Measurements from ENCODE around the gene PNMA1.
A peak's percentile ranks its signal among the peaks of the same experiment; 100 is the strongest.

Gene PNMA1

DNA sequence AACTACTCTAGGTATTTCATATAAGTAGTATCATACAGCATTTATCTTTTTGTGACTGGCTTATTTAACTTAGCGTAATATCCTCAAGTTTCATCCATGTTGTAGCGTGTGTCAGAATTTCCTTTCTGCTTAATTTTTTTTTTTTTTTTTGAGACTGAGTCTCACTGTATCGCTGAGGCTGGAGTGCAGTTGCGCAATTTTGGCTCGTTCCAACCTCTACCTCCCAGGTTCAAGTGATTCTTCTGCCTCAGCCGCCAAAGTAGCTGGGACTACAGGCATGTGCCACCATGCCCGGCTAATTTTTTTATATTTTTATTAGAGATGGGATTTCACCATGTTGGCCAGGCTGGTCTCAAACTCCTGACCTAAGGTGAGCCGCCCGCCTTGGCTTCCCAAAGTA lies 28.9 kb downstream of the PNMA1 start:
- no peaks in the 10 kb centered on the region for H3K27me3 ChIP-seq (ENCODE audit: control insufficient read depth, insufficient read depth, low read length)
- no peaks in the 10 kb centered on the region for H3K9me3 ChIP-seq (ENCODE audit: control insufficient read depth, insufficient read depth, low read length)
- no peak overlapping the region for H3K4me3 ChIP-seq (ENCODE audit: low read depth, low read length)
- H3K4me1 ChIP-seq (ENCODE audit: control insufficient read depth, insufficient read depth, low read length): no peaks in the 10 kb centered on the region
- H3K27ac ChIP-seq (ENCODE audit: low read depth, low read length): no peak overlapping the region
- peaks cover 5% of the 10 kb centered on the region; the same call in 1 of the 2 replicates for H3K36me3 ChIP-seq (ENCODE audit: control insufficient read depth, insufficient read depth, low read length)
- H3K9ac ChIP-seq (ENCODE audit: low read depth, low read length): no peak overlapping the region

DNA sequence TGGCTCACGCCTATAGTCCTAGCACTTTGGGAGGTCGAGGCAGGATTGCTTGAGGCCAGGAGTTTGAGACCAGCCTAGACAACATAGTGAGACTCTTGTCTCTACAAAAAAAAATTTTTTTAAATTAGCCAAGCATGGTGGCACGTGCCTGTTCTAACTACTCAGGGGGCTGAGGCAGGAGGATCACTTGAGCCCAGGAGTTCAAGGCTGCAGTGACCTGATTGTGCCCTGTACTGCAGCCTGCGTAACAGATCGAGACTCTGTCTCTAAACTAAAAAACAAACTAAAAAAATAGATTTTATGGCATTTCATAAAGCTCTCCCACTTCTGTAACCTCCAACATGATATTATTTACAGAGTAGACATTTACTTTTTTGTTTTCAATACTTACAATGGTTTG lies 29.6 kb downstream of the PNMA1 start:
- Histone ChIP-seq H3K27me3 (ENCODE audit: control insufficient read depth, insufficient read depth, low read length) (no peaks in the 10 kb centered on the region), H3K36me3 (ENCODE audit: control insufficient read depth, insufficient read depth, low read length) (peaks cover 5% of the 10 kb centered on the region; the same call in 1 of the 2 replicates), H3K9ac (ENCODE audit: low read depth, low read length) (no peak overlapping the region), H3K27ac (ENCODE audit: low read depth, low read length) (no peak overlapping the region), H3K4me1 (ENCODE audit: control insufficient read depth, insufficient read depth, low read length) (no peaks in the 10 kb centered on the region), H3K9me3 (ENCODE audit: control insufficient read depth, insufficient read depth, low read length) (no peaks in the 10 kb centered on the region), H3K4me3 (ENCODE audit: low read depth, low read length) (no peak overlapping the region)

DNA sequence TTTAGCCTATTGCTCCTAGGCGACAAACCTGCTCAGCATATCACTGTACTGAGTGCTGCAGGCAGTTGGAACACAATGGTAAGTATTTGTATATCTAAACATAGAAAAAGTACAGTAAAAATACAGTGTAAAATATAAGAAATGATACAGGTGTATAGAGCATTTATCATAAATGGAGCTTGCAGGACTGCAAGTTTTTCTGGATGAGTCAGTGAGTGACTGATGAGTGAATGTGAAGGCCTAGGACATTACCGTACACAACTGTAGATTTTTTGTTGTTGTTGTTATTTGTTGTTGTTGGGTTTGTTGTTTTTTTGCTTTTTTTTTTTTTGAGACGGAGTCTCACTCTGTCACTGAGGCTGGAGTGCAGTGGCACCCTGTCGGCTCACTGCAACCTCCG lies 33.4 kb downstream of the PNMA1 start:
- no peaks in the 10 kb centered on the region for H3K36me3 ChIP-seq (ENCODE audit: control insufficient read depth, insufficient read depth, low read length)
- H3K27me3 ChIP-seq (ENCODE audit: control insufficient read depth, insufficient read depth, low read length): no peaks in the 10 kb centered on the region
- H3K27ac ChIP-seq (ENCODE audit: low read depth, low read length): no peak overlapping the region
- H3K9me3 ChIP-seq (ENCODE audit: control insufficient read depth, insufficient read depth, low read length): no peaks in the 10 kb centered on the region
- H3K4me3 ChIP-seq (ENCODE audit: low read depth, low read length): no peak overlapping the region
- H3K4me1 ChIP-seq (ENCODE audit: control insufficient read depth, insufficient read depth, low read length): no peaks in the 10 kb centered on the region
- H3K9ac ChIP-seq (ENCODE audit: low read depth, low read length): no peak overlapping the region

DNA sequence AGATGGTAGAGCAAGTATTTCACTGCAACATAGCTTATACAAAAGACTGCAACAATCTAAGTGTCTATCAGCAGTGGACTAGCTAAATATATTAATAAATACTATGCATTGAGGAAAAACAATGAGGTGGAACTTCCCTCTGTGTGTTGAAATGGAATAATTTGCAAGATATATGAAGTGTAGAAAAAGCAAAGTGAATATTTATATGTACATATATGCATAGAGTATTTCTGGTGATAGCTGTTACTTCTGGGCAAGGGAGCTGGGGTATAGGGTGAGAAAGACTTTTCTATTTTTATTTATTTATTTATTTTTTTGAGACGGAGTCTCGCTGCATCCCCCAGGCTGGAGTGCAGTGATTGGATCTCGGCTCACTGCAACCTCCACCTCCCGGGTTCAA lies 35.5 kb downstream of the PNMA1 start:
- Histone ChIP-seq H3K27me3 (ENCODE audit: control insufficient read depth, insufficient read depth, low read length) (no peaks in the 10 kb centered on the region), H3K9ac (ENCODE audit: low read depth, low read length) (no peak overlapping the region), H3K4me3 (ENCODE audit: low read depth, low read length) (no peak overlapping the region), H3K9me3 (ENCODE audit: control insufficient read depth, insufficient read depth, low read length) (no peaks in the 10 kb centered on the region), H3K36me3 (ENCODE audit: control insufficient read depth, insufficient read depth, low read length) (no peaks in the 10 kb centered on the region), H3K27ac (ENCODE audit: low read depth, low read length) (no peak overlapping the region), H3K4me1 (ENCODE audit: control insufficient read depth, insufficient read depth, low read length) (no peaks in the 10 kb centered on the region)

DNA sequence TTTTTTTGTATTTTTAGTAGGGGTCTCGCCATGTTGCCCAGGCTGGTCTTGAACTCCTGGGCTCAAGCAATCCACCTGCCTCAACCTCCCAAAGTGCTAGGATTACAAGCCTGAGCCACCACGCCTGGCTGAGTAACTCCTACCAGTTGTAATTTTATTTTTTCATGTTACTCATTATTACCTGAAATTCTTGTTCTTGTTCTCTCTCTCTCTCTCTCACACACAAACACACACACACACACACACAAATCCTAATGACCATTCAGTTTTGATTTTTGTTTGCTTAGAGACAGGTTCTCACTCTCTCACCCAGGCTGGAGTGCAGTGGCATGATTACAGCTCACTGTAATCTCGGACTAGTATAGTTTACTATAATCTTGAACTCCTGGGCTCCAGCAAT lies 39.2 kb downstream of the PNMA1 start:
- Histone ChIP-seq H3K9ac (ENCODE audit: low read depth, low read length) (no peak overlapping the region), H3K4me1 (ENCODE audit: control insufficient read depth, insufficient read depth, low read length) (no peaks in the 10 kb centered on the region), H3K4me3 (ENCODE audit: low read depth, low read length) (no peak overlapping the region), H3K27me3 (ENCODE audit: control insufficient read depth, insufficient read depth, low read length) (no peaks in the 10 kb centered on the region), H3K9me3 (ENCODE audit: control insufficient read depth, insufficient read depth, low read length) (no peaks in the 10 kb centered on the region), H3K36me3 (ENCODE audit: control insufficient read depth, insufficient read depth, low read length) (peaks cover 6% of the 10 kb centered on the region), H3K27ac (ENCODE audit: low read depth, low read length) (no peak overlapping the region)

DNA sequence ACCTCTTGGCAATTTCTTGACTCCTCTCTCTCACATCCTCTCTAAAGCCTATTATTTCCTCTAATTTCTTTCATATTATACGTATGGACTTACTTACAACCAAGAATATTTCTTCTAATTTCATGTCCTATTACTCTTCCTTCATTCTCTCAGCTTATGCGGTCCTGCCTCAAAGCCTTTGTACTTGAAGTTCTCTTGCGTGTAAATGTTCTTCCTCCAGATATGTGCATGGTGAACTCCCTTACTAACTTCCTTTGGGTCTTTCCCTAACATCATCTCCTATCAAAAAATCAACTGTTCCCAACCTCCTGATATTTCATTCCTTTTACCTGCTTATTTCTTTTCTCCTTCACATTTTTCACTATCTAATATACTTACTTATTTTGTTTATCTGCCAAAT lies 46.3 kb downstream of the PNMA1 start:
- H3K9me3 ChIP-seq (ENCODE audit: control insufficient read depth, insufficient read depth, low read length): no peaks in the 10 kb centered on the region
- no peak overlapping the region for H3K9ac ChIP-seq (ENCODE audit: low read depth, low read length)
- no peak overlapping the region for H3K27ac ChIP-seq (ENCODE audit: low read depth, low read length)
- no peaks in the 10 kb centered on the region for H3K27me3 ChIP-seq (ENCODE audit: control insufficient read depth, insufficient read depth, low read length)
- peaks cover 4% of the 10 kb centered on the region for H3K36me3 ChIP-seq (ENCODE audit: control insufficient read depth, insufficient read depth, low read length)
- H3K4me3 ChIP-seq (ENCODE audit: low read depth, low read length): no peak overlapping the region
- peaks cover 8% of the 10 kb centered on the region; the same call in 1 of the 2 replicates for H3K4me1 ChIP-seq (ENCODE audit: control insufficient read depth, insufficient read depth, low read length)

DNA sequence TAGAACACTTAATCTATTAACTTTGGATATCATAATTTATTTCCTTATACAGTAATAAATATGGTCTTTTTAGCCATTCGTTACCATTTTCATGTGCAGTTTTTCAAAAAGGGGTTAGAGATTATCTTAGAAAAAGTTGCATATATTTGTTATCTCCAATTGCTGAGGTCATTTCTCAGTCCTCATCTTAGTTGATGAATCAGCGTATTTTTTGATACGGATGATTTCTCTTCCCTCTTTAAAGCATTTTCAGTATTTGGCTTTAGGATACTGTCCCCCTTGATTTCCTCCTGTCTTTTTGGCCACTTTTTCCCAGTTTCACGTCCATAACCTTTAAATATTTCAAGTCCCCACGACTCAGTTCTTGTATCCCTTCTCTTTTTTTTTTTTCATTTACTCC lies 47.6 kb downstream of the PNMA1 start:
- Histone ChIP-seq H3K27me3 (ENCODE audit: control insufficient read depth, insufficient read depth, low read length) (no peaks in the 10 kb centered on the region), H3K4me3 (ENCODE audit: low read depth, low read length) (no peak overlapping the region), H3K9me3 (ENCODE audit: control insufficient read depth, insufficient read depth, low read length) (no peaks in the 10 kb centered on the region), H3K27ac (ENCODE audit: low read depth, low read length) (no peak overlapping the region), H3K9ac (ENCODE audit: low read depth, low read length) (no peak overlapping the region), H3K36me3 (ENCODE audit: control insufficient read depth, insufficient read depth, low read length) (peaks cover 3% of the 10 kb centered on the region; the same call in 1 of the 2 replicates), H3K4me1 (ENCODE audit: control insufficient read depth, insufficient read depth, low read length) (peaks cover 11% of the 10 kb centered on the region; the same call in 1 of the 2 replicates)

DNA sequence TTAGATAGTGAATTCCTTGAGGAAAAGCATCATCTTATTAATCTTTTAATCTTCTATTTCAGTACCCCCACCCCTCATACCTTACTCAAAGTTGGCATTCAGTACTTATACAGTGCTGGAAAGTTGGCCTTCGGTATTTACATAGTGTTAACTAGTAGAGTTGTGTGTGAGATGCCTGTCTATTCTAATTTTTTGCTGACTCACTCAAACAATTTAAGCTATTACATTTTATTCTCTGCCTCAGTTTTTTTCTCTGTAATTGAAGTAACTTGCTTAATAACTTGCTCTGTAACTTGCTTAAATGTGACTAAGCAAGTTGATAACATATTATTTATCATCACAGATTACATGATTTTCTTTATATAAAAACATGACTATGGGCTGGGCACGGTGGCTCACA lies 49.1 kb downstream of the PNMA1 start:
- Histone ChIP-seq H3K4me1 (ENCODE audit: control insufficient read depth, insufficient read depth, low read length) (peaks cover 11% of the 10 kb centered on the region; the same call in 1 of the 2 replicates), H3K27me3 (ENCODE audit: control insufficient read depth, insufficient read depth, low read length) (no peaks in the 10 kb centered on the region), H3K36me3 (ENCODE audit: control insufficient read depth, insufficient read depth, low read length) (peaks cover 8% of the 10 kb centered on the region), H3K4me3 (ENCODE audit: low read depth, low read length) (no peak overlapping the region), H3K9ac (ENCODE audit: low read depth, low read length) (no peak overlapping the region), H3K27ac (ENCODE audit: low read depth, low read length) (no peak overlapping the region), H3K9me3 (ENCODE audit: control insufficient read depth, insufficient read depth, low read length) (no peaks in the 10 kb centered on the region)

DNA sequence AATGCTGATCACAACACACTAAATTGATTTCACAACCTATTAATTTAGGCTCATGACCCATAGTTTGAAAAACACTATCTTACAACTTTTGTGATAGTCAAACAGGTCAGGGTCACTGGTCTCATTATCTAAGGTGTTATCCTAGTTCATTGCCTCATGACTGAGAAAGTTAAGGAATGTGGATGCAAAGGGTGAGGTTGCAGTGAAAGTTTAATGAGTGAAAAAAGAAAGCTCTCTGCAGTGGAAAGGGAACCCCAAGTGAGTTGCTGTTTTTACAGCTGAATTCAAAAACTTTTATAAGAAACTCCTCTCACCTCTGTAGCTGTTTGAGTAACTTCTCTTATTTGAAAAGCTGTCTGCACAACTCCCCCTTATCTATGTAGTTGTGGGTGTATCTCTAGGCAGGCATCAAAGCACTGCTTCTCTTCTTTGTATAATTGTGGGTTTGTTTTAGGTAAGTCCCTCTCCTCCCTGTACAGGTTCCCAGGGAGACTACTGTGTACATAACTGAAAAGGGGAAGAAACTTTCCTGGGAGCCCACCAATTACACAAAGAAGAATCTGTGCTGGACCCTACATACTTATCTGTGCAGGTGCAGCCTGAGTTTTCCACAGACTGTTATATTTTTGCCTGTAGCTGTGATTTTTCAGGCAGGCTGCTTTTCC lies 50.5 kb downstream of the PNMA1 start:
- Histone ChIP-seq H3K36me3 (ENCODE audit: control insufficient read depth, insufficient read depth, low read length) (peaks cover 9% of the 10 kb centered on the region), H3K27me3 (ENCODE audit: control insufficient read depth, insufficient read depth, low read length) (no peaks in the 10 kb centered on the region), H3K4me1 (ENCODE audit: control insufficient read depth, insufficient read depth, low read length) (peaks cover 11% of the 10 kb centered on the region; the same call in 1 of the 2 replicates), H3K9ac (ENCODE audit: low read depth, low read length) (no peak overlapping the region), H3K4me3 (ENCODE audit: low read depth, low read length) (no peak overlapping the region), H3K27ac (ENCODE audit: low read depth, low read length) (no peak overlapping the region), H3K9me3 (ENCODE audit: control insufficient read depth, insufficient read depth, low read length) (no peaks in the 10 kb centered on the region)

DNA sequence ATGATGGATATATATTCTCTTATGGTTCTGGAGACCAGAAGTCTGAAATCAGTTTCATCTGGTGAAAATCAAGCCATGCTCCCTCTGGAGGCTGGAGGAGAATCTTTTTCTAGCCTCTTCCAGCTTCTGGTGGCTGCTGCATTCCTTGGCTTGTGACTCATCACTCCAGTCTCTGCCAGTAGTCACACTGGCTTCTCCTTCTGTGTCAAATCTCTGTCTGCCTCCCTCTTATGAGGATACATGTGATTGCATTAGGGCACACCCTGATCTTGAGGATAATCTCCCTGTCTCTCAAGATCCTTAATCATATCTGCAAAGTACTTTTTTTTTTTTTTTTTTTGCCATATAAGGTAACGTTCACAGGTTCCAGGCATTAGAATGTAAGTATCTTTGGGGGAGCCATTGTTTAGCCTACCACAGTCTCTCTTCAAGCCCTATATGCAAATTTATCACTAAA lies 51.7 kb downstream of the PNMA1 start:
- no peak overlapping the region for H3K27ac ChIP-seq (ENCODE audit: low read depth, low read length)
- peak overlapping the region; percentile 50; the same call in 1 of the 2 replicates for H3K9ac ChIP-seq (ENCODE audit: low read depth, low read length)
- peaks cover 9% of the 10 kb centered on the region for H3K36me3 ChIP-seq (ENCODE audit: control insufficient read depth, insufficient read depth, low read length)
- no peaks in the 10 kb centered on the region for H3K27me3 ChIP-seq (ENCODE audit: control insufficient read depth, insufficient read depth, low read length)
- H3K4me1 ChIP-seq (ENCODE audit: control insufficient read depth, insufficient read depth, low read length): peaks cover 11% of the 10 kb centered on the region; the same call in 1 of the 2 replicates
- H3K4me3 ChIP-seq (ENCODE audit: low read depth, low read length): no peak overlapping the region
- no peaks in the 10 kb centered on the region for H3K9me3 ChIP-seq (ENCODE audit: control insufficient read depth, insufficient read depth, low read length)

DNA sequence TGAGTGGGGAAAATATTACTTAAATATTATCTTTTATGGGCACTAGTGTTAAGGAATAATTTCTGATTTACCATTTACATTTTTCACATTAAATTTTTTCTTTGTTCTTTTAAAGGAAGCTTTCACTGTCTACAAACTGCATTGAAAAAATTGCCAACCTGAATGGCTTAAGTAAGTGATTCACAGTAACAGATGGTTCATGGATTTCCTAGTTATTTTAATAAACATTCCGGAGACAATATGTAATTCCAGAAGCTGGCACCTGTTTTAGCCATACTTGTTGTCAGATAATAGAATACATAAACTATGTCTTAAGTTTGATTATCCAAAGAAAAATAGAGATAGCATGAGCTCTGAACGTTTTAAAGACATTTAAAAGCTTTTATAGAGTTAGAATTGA lies 52.3 kb downstream of the PNMA1 start:
- Histone ChIP-seq H3K36me3 (ENCODE audit: control insufficient read depth, insufficient read depth, low read length) (peaks cover 9% of the 10 kb centered on the region), H3K27ac (ENCODE audit: low read depth, low read length) (no peak overlapping the region), H3K9ac (ENCODE audit: low read depth, low read length) (no peak overlapping the region), H3K9me3 (ENCODE audit: control insufficient read depth, insufficient read depth, low read length) (no peaks in the 10 kb centered on the region), H3K27me3 (ENCODE audit: control insufficient read depth, insufficient read depth, low read length) (no peaks in the 10 kb centered on the region), H3K4me1 (ENCODE audit: control insufficient read depth, insufficient read depth, low read length) (peaks cover 11% of the 10 kb centered on the region; the same call in 1 of the 2 replicates), H3K4me3 (ENCODE audit: low read depth, low read length) (no peak overlapping the region)

Data from HUES48 (cell line).